ENCODE results near the gene GPER1. TPM values are rescaled to one million over a fixed set of nuclear protein-coding genes. Genes with fewer than 3 reads are reported as not detected.

GPER1 gene
- total and polyA plus RNA-seq, 2 donors: 0.99 to 3.4 TPM

- peaks cover 0 to 3% of the 10 kb centered on the region in 2 donors for H3K27me3 ChIP-seq (ENCODE audit: control insufficient read depth in 2 of 2, insufficient read depth in 1 of 2, low read length in 1 of 2)
- H3K4me3 ChIP-seq (ENCODE audit: low read length in 2 of 2): peak overlapping the region; percentile 47 to 71
- 92% methylated on average over 21 of the region's 21 CpGs for WGBS
- H3K36me3 ChIP-seq (ENCODE audit: control insufficient read depth in 2 of 2, insufficient read depth in 2 of 2, low read length in 1 of 2): no peaks in the 10 kb centered on the region
- DNase-seq (ENCODE audit: low read depth in 6 of 9, low spot score in 9 of 9): no peak
- H3K9me3 ChIP-seq (ENCODE audit: control insufficient read depth in 2 of 2, insufficient read depth in 1 of 2, low read length in 1 of 2): peaks cover 0 to 1% of the 10 kb centered on the region in 2 donors
- H3K4me1 ChIP-seq (ENCODE audit: control insufficient read depth in 2 of 2, insufficient read depth in 2 of 2, low read length in 2 of 2): peaks cover 21 to 74% of the 10 kb centered on the region in 2 donors
- H3K27ac ChIP-seq (ENCODE audit: low read depth in 1 of 2, low read length in 1 of 2): no peak overlapping the region
Measured at GRCh38 chr7:1045069-1046063, 42.5 kb upstream of the GPER1 start.

DNA sequence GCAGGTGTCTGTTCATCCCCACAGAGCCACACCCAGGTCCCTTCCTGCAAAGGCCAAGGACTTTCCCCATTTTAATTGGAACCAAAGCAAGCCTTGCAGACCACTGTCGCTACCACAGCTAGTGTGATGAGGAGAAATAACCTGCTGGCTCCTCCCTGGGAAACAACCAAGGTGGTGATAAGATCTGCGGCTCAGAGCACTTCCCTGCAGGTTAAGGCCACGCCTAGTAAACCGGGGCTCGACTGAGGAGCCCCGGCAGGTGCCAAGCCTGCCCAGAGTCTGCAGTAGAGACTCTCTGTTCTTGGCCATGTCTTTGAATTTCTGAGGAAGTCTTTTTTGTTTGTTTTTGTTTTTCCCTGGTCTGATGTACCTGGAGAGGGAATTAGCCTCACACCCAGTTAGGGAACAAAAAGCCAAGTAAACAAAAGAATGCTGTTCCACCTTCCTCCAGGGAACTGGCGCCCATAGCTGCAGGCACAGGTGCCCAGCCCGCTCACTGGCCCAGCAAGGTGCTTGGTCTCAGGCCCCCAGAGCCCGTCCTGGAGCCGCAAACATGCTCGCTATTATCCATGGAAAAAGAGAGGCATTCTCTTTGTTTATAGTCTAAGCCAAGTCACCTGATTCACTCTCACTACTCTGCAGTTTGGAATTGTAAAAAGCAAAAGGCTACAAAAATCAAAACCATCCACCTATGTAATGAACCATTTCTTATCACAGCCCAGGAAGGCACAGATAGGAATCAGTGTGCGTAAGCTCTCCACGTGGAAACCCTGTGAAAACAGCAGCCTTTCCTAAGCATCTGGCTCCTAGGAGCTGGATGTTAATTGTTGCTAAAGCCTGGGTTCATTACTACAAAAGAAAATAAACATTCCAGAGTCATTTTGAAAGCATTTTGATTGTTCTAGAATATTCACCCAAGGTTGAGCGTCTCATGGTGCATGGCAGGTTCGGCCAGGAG lies 40.9 kb upstream of the GPER1 start:
- 82% methylated on average over 15 of the region's 15 CpGs for WGBS
- no peak overlapping the region for H3K27ac ChIP-seq (ENCODE audit: low read depth in 1 of 2, low read length in 1 of 2)
- peaks cover 0 to 3% of the 10 kb centered on the region in 2 donors for H3K27me3 ChIP-seq (ENCODE audit: control insufficient read depth in 2 of 2, insufficient read depth in 1 of 2, low read length in 1 of 2)
- H3K4me3 ChIP-seq (ENCODE audit: low read length in 2 of 2): no peak overlapping the region
- H3K4me1 ChIP-seq (ENCODE audit: control insufficient read depth in 2 of 2, insufficient read depth in 2 of 2, low read length in 2 of 2): peaks cover 21 to 82% of the 10 kb centered on the region in 2 donors
- H3K36me3 ChIP-seq (ENCODE audit: control insufficient read depth in 2 of 2, insufficient read depth in 2 of 2, low read length in 1 of 2): no peaks in the 10 kb centered on the region
- H3K9me3 ChIP-seq (ENCODE audit: control insufficient read depth in 2 of 2, insufficient read depth in 1 of 2, low read length in 1 of 2): peaks cover 0 to 1% of the 10 kb centered on the region in 2 donors
- DNase-seq (ENCODE audit: low read depth in 6 of 9, low spot score in 9 of 9): peak in 1 of 9 donors; percentile 61

DNA sequence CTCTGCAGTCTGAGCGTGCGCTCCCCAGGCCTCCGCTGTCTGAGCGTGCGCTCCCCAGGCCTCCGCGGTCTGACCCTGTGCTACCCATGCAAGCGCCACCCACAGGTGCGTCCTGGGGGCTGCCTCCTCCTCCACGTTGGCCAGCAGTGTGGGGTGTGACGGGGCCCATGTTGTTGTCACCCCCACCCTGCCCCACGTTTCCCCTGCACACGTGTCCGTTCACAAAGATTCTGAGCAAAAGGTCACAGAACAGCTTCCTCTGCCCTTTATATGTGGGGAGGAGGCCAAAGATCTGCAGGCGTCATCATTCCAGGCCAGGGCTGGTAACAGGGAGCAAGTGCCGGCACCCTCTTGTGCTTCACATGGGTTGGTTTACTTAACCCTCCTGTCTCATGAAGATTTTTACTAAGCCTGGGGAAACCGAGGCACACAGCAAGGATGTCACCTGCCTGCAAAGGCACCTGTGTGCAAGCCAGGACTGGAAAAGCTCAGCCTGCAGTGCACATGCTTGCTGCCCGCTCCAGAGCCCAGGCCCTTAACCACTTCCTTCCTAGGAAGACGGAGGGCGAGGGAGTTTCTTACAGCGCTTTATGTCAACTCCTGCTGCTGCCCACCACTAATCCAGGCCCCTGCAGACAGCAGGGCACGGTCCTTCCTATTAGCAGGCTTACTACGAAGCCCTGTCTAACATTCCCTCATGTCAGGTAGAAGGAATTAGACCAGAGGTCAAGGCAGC lies 38.7 kb upstream of the GPER1 start:
- H3K27me3 ChIP-seq (ENCODE audit: control insufficient read depth in 2 of 2, insufficient read depth in 1 of 2, low read length in 1 of 2): peaks cover 0 to 4% of the 10 kb centered on the region in 2 donors
- no peak overlapping the region for H3K4me3 ChIP-seq (ENCODE audit: low read length in 2 of 2)
- peaks cover 0 to 1% of the 10 kb centered on the region in 2 donors for H3K9me3 ChIP-seq (ENCODE audit: control insufficient read depth in 2 of 2, insufficient read depth in 1 of 2, low read length in 1 of 2)
- 25% methylated on average over 23 of the region's 23 CpGs for WGBS
- H3K4me1 ChIP-seq (ENCODE audit: control insufficient read depth in 2 of 2, insufficient read depth in 2 of 2, low read length in 2 of 2): peaks cover 15 to 81% of the 10 kb centered on the region in 2 donors
- DNase-seq (ENCODE audit: low read depth in 6 of 9, low spot score in 9 of 9): peak in 1 of 9 donors; percentile 54
- H3K27ac ChIP-seq (ENCODE audit: low read depth in 1 of 2, low read length in 1 of 2): peak overlapping the region in 1 of 2 donors; percentile 34
- H3K36me3 ChIP-seq (ENCODE audit: control insufficient read depth in 2 of 2, insufficient read depth in 2 of 2, low read length in 1 of 2): no peaks in the 10 kb centered on the region

DNA sequence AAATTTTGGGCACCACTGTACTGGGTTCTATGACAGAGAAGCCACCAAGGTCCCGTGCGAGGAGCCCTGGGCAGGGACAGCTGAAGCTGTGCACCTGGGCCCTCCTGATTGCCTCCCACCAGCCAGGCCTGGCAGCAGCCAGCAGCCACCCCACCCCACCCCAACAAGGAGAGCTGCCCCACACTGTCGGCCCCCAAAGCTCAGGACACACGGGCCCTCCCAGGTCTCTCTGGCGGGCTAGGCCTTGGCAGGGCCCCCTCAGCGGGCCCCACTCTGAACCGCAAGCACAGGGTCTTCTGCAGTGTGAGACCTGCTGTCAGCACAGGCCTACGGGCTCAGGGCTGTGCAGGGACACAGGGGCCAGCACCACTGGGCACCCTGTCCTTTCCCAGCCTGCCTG lies 38.1 kb upstream of the GPER1 start:
- H3K36me3 ChIP-seq (ENCODE audit: control insufficient read depth in 2 of 2, insufficient read depth in 2 of 2, low read length in 1 of 2): no peaks in the 10 kb centered on the region
- DNase-seq (ENCODE audit: low read depth in 6 of 9, low spot score in 9 of 9): peak in 1 of 9 donors; percentile 43
- WGBS: 32% methylated on average over 8 of the region's 8 CpGs
- H3K4me1 ChIP-seq (ENCODE audit: control insufficient read depth in 2 of 2, insufficient read depth in 2 of 2, low read length in 2 of 2): peaks cover 13 to 84% of the 10 kb centered on the region in 2 donors
- H3K9me3 ChIP-seq (ENCODE audit: control insufficient read depth in 2 of 2, insufficient read depth in 1 of 2, low read length in 1 of 2): peaks cover 0 to 1% of the 10 kb centered on the region in 2 donors
- peak overlapping the region in 1 of 2 donors; percentile 34 for H3K27ac ChIP-seq (ENCODE audit: low read depth in 1 of 2, low read length in 1 of 2)
- no peak overlapping the region for H3K4me3 ChIP-seq (ENCODE audit: low read length in 2 of 2)
- H3K27me3 ChIP-seq (ENCODE audit: control insufficient read depth in 2 of 2, insufficient read depth in 1 of 2, low read length in 1 of 2): peaks cover 0 to 9% of the 10 kb centered on the region in 2 donors

DNA sequence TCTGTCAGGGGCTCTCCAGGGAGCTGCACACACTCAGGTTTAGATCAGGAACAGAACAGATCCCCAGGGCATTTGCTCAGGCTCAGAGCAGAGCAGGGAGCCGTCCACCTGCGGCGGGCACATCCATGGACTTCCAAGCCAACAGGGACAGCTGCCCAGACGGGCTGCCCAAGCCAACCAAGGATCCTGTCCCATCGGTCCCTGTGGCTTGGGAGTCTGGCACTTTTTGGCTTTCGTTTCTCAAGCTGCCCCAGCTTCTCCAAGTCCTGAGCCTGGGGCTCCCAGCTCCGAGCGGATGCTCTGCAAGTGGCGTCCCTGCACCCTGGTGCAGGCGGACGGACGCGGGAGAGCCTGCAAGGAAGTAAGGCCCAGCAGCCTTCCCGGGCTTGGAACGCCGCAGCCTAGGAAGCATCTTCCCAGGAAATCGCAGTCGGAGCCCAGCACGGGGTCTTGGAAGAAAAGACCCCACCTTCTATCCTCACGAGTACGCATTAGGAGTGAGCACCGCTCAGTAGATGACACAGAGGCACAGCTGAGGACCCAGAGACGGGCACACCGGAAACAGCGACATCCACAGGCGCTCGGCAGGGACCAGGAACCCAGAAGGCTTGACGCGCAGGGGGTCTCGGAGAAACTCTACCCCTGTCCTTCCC lies 37.5 kb upstream of the GPER1 start:
- peaks cover 0 to 13% of the 10 kb centered on the region in 2 donors for H3K27me3 ChIP-seq (ENCODE audit: control insufficient read depth in 2 of 2, insufficient read depth in 1 of 2, low read length in 1 of 2)
- DNase-seq (ENCODE audit: low read depth in 6 of 9, low spot score in 9 of 9): no peak
- 94% methylated on average over 30 of the region's 30 CpGs for WGBS
- peaks cover 0 to 1% of the 10 kb centered on the region in 2 donors for H3K9me3 ChIP-seq (ENCODE audit: control insufficient read depth in 2 of 2, insufficient read depth in 1 of 2, low read length in 1 of 2)
- no peaks in the 10 kb centered on the region for H3K36me3 ChIP-seq (ENCODE audit: control insufficient read depth in 2 of 2, insufficient read depth in 2 of 2, low read length in 1 of 2)
- H3K4me1 ChIP-seq (ENCODE audit: control insufficient read depth in 2 of 2, insufficient read depth in 2 of 2, low read length in 2 of 2): peaks cover 18 to 84% of the 10 kb centered on the region in 2 donors
- H3K27ac ChIP-seq (ENCODE audit: low read depth in 1 of 2, low read length in 1 of 2): no peak overlapping the region
- no peak overlapping the region for H3K4me3 ChIP-seq (ENCODE audit: low read length in 2 of 2)

GRCh38 chr7:1050956-1051690 lies 36.8 kb upstream of the GPER1 start:
- H3K27me3 ChIP-seq (ENCODE audit: control insufficient read depth in 2 of 2, insufficient read depth in 1 of 2, low read length in 1 of 2): peaks cover 0 to 20% of the 10 kb centered on the region in 2 donors
- no peak overlapping the region for H3K4me3 ChIP-seq (ENCODE audit: low read length in 2 of 2)
- WGBS: 96% methylated on average over 22 of the region's 22 CpGs
- peaks cover 0 to 1% of the 10 kb centered on the region in 2 donors for H3K9me3 ChIP-seq (ENCODE audit: control insufficient read depth in 2 of 2, insufficient read depth in 1 of 2, low read length in 1 of 2)
- DNase-seq (ENCODE audit: low read depth in 6 of 9, low spot score in 9 of 9): no peak
- no peaks in the 10 kb centered on the region for H3K36me3 ChIP-seq (ENCODE audit: control insufficient read depth in 2 of 2, insufficient read depth in 2 of 2, low read length in 1 of 2)
- peaks cover 18 to 88% of the 10 kb centered on the region in 2 donors for H3K4me1 ChIP-seq (ENCODE audit: control insufficient read depth in 2 of 2, insufficient read depth in 2 of 2, low read length in 2 of 2)
- H3K27ac ChIP-seq (ENCODE audit: low read depth in 1 of 2, low read length in 1 of 2): no peak overlapping the region

DNA sequence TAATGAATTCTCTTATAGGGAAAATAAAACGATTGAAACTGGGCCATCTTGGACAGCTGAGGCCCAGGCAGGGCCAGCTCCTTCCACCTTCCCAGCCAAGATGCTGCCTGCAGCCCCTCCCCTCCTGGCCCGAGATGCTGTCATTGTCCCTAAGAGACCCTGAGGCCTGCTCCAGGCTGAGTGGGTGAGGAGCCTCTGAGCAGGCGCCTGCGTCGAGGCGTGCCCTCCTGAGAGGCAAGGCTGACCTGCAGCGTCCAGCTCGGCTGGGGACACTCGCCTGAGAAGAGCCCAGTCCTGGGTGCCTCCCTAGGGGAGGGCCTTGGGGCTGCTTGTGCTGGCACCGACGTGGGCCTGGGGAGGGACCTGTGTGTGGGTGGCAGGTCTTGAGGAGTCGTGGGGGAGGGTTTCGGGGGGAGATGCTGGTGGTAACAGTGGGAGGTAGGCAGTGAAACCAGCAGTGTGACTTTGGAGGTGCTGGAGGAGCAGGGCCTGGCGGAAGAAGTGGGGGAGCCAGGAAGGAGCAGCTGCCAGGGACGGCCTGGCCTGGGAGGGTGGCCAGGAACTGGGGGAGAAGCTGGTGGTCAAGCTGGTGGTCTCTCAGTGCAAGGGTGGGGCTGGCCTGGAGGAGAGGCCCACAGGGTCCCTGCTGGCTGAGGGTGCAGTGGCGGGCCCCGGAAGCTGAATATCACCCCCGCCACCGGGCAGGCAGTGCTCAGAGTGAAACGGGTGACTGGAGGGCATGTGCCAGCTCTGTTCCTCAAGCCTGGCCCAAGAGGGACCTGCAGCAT lies 35.7 kb upstream of the GPER1 start:
- no peak for DNase-seq (ENCODE audit: low read depth in 6 of 9, low spot score in 9 of 9)
- 85% methylated on average over 20 of the region's 20 CpGs for WGBS
- peak overlapping the region in 1 of 2 donors; percentile 66 for H3K27ac ChIP-seq (ENCODE audit: low read depth in 1 of 2, low read length in 1 of 2)

More for the DNA sequence above, 35.7 kb upstream of the GPER1 start:
- H3K36me3 ChIP-seq (ENCODE audit: control insufficient read depth in 2 of 2, insufficient read depth in 2 of 2, low read length in 1 of 2): peaks cover 0 to 1% of the 10 kb centered on the region in 2 donors
- peaks cover 0 to 24% of the 10 kb centered on the region in 2 donors for H3K27me3 ChIP-seq (ENCODE audit: control insufficient read depth in 2 of 2, insufficient read depth in 1 of 2, low read length in 1 of 2)
- H3K4me1 ChIP-seq (ENCODE audit: control insufficient read depth in 2 of 2, insufficient read depth in 2 of 2, low read length in 2 of 2): peaks cover 18 to 80% of the 10 kb centered on the region in 2 donors
- no peak overlapping the region for H3K4me3 ChIP-seq (ENCODE audit: low read length in 2 of 2)
- peaks cover 0 to 1% of the 10 kb centered on the region in 2 donors for H3K9me3 ChIP-seq (ENCODE audit: control insufficient read depth in 2 of 2, insufficient read depth in 1 of 2, low read length in 1 of 2)

All from thymus (tissue), 11 donors.